Ishikawa (cell line): ENCODE data around the gene MROH2B.

Experiments used
- CEBPB ChIP-seq: IDR thresholded peaks from 2 replicates; pipeline ENCODE4 v1.6.1; 2012
- CREB1 ChIP-seq: IDR thresholded peaks from 2 replicates; pipeline ENCODE4 v1.6.1; 2012; ENCODE audit warnings: low read depth
- EGR1 ChIP-seq: IDR thresholded peaks from 2 replicates; pipeline ENCODE4 v1.6.1; 2012
- EP300 ChIP-seq: IDR thresholded peaks from 2 replicates; pipeline ENCODE4 v1.6.1; 2012; ENCODE audit warnings: borderline replicate concordance
- FOXM1 ChIP-seq: IDR thresholded peaks from 2 replicates; pipeline ENCODE4 v1.6.1; 2012; ENCODE audit warnings: low read depth, borderline replicate concordance
- NFIC ChIP-seq: IDR thresholded peaks from 2 replicates; pipeline ENCODE4 v1.6.1; 2012
- RAD21 ChIP-seq: IDR thresholded peaks from 2 replicates; pipeline ENCODE4 v1.6.1; 2012; ENCODE audit warnings: low read depth
- TAF1 ChIP-seq: IDR thresholded peaks from 2 replicates; pipeline ENCODE4 v1.6.1; 2012; ENCODE audit warnings: low read depth, mild to moderate bottlenecking
- TCF12 ChIP-seq: IDR thresholded peaks from 2 replicates; pipeline ENCODE4 v1.6.1; 2012; ENCODE audit warnings: low read depth
- TEAD4 ChIP-seq: IDR thresholded peaks from 2 replicates; pipeline ENCODE4 v1.6.1; 2012
- USF1 ChIP-seq: IDR thresholded peaks from 2 replicates; pipeline ENCODE4 v1.6.1; 2012
- YY1 ChIP-seq: IDR thresholded peaks from 2 replicates; pipeline ENCODE4 v1.6.1; 2012; ENCODE audit warnings: low read depth
- ZBTB7A ChIP-seq: IDR thresholded peaks from 2 replicates; pipeline ENCODE4 v1.6.1; 2012; ENCODE audit warnings: low read depth
- TF ChIP-seq, protein P1 (sequence below): IDR thresholded peaks from 2 replicates; pipeline ENCODE4 v1.6.1; 2012
- TF ChIP-seq, protein P2 (sequence below): IDR thresholded peaks from 2 replicates; pipeline ENCODE4 v1.6.1; 2012; ENCODE audit warnings: low read depth, mild to moderate bottlenecking

The MROH2B gene

DNA sequence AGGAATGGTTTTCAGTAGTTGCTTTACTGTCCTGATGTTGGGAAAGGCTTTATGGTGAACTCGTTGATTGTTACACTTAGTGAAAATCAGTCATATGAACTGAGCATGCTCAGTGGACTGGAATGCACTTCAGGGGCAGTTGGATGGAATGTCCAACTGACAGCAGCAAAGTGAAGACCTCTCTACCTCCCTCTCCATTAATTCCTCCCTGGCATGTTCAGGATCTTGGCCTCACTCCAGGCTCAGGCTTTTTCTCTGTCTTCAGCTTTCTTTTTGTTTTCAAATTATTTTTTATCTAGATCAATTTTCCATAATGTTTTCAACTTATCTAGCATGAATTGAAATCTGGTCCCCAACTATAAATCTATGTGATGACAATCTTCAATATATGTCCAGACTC, at the start of gene MROH2B:
MROH2B (minus strand) TSS at position 101 of the 400 bp plus-strand sequence. CDS start 490 bp downstream, outside the sequence.
- TF ChIP-seq FOXM1 (no peak), ZBTB7A (no peak), USF1 (no peak), RAD21 (no peak), EGR1 (no peak), CEBPB (no peak), EP300 (no peak), NFIC (no peak), TAF1 (no peak), YY1 (no peak), TEAD4 (no peak), TCF12 (no peak), CREB1 (no peak)
- TF ChIP-seq, protein P1, sequence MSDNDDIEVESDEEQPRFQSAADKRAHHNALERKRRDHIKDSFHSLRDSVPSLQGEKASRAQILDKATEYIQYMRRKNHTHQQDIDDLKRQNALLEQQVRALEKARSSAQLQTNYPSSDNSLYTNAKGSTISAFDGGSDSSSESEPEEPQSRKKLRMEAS, result no peak
- TF ChIP-seq, protein P2, sequence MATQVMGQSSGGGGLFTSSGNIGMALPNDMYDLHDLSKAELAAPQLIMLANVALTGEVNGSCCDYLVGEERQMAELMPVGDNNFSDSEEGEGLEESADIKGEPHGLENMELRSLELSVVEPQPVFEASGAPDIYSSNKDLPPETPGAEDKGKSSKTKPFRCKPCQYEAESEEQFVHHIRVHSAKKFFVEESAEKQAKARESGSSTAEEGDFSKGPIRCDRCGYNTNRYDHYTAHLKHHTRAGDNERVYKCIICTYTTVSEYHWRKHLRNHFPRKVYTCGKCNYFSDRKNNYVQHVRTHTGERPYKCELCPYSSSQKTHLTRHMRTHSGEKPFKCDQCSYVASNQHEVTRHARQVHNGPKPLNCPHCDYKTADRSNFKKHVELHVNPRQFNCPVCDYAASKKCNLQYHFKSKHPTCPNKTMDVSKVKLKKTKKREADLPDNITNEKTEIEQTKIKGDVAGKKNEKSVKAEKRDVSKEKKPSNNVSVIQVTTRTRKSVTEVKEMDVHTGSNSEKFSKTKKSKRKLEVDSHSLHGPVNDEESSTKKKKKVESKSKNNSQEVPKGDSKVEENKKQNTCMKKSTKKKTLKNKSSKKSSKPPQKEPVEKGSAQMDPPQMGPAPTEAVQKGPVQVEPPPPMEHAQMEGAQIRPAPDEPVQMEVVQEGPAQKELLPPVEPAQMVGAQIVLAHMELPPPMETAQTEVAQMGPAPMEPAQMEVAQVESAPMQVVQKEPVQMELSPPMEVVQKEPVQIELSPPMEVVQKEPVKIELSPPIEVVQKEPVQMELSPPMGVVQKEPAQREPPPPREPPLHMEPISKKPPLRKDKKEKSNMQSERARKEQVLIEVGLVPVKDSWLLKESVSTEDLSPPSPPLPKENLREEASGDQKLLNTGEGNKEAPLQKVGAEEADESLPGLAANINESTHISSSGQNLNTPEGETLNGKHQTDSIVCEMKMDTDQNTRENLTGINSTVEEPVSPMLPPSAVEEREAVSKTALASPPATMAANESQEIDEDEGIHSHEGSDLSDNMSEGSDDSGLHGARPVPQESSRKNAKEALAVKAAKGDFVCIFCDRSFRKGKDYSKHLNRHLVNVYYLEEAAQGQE, result no peak

DNA sequence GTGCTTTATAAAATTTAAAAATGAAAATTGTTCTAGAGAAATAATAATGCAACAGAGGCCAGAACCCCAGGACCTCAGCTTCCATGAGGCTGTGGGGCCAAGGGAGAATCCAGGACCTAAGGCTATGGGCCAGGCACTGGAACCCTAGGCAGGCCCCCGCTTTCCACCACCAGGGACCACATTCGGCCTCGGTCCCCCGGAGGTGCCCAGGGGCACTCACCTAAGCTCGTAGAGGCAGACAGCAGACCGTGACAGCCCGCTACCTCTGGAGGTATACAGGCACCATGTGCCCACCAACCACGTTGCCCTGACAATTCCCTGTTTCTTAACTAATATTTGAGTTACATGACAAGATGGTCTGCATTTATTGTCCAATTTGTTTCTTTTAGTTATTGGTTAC, 49.5 kb upstream of the MROH2B start:
- TF ChIP-seq ZBTB7A, result no peak
- TF ChIP-seq, protein P1, result no peak

DNA sequence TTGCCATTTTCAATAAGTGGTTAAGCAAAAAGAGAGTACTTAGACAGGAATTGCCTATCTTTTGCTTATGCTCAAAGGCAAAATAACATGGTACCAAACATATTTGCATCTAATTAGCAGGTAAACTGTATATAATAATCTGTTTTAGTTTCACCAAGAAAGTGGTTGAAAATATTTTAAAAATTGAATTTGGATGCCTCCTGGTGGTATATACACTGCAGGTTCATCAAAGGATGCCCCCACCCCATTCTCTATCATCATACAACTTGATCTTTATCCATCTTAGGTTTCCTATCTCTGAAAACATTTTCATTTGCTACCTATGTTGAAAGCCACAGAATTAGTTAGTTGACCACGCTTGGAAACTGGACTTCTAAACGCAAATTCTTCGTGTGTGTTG, 47.0 kb upstream of the MROH2B start:
- TF ChIP-seq CREB1 (no peak), TAF1 (no peak), RAD21 (no peak)
- TF ChIP-seq, protein P2, result no peak

DNA sequence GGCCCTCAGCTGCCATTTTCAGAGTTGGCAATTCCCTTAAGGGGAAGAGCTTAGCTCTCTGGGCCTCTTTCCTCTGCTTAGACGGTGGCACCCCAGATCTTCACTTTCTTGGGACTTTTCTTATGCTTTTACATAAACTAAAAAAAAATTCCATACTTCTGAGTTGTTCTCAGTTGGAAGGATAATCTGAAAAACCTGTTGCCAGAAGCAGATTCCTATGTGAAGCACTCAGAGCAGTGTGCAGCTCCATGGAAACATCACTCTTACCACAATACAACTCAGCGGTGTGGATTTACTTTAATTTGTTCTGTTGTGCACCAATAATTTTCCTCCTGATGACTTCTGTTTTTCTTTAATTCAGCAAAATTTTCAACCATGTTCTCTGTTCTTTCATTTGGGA, 44.1 kb upstream of the MROH2B start:
- TF ChIP-seq CREB1 (no peak), TCF12 (no peak), EP300 (no peak), USF1 (no peak), YY1 (no peak), TAF1 (no peak), NFIC (no peak), FOXM1 (no peak)
- TF ChIP-seq, protein P2, result no peak
- TF ChIP-seq, protein P1, result no peak

DNA sequence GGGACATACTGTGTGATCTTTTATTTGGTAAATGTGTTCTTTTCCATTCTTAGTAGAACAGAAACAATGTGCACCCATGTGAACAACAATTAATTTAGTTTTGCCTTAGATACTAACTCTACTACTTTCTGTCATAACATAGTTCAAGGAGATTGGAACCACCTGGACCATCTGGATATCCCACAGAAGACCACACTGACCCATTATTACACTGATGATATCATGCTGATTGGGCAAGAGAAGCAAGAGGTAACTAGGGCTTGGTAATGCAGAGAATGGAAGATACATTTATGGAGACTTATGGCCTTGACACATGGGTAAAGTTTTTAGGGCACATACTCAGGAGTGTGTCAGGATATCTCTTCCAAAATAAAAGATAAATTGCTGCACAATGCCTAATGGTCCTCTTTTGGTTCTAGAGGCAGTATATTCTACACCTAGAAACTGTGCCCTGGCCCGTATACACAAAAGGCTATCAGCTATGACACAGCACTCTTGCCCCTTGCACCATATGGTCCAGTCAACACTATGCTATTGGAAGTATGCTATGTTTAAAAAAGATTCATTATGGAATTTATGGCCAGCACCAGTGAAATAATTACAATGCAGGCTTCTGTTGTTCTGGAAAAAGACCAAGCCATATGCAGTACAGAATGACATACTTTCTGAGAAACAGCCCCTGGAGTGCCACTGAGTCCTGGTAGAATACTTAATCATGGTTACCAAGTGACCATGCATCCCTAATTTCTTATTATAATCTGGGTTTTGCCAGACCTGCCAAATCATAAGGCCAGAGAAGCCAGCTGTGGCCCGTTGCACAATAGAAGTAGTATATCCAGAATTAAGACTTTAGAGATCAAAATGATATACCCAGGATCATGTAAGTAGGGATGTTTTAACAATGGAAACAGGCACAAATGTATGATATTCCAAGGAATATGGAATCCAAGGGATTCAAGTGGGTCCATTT, 41.6 kb upstream of the MROH2B start:
- TF ChIP-seq NFIC (no peak), FOXM1 (no peak), TCF12 (no peak), EP300 (no peak), RAD21 (no peak), TEAD4 (no peak), CREB1 (no peak), YY1 (no peak), CEBPB (no peak), TAF1 (no peak), USF1 (no peak), ZBTB7A (no peak), EGR1 (no peak)
- TF ChIP-seq, protein P1, result no peak
- TF ChIP-seq, protein P2, result no peak
